GM21619 (cell line): Measurements from ENCODE around the gene ZNF777.
"Not testable (repeated sequence)": the region's sequence is repeated elsewhere in the genome, so short reads cannot be mapped to it uniquely, and the experiment has no call there.

Experiments
- ATAC-seq: cut with Tn5 transposase; IDR thresholded peaks from one replicate; pipeline ENCODE4 v1.9.1; 2021; ENCODE audit not compliant: unreplicated experiment

Gene ZNF777

DNA sequence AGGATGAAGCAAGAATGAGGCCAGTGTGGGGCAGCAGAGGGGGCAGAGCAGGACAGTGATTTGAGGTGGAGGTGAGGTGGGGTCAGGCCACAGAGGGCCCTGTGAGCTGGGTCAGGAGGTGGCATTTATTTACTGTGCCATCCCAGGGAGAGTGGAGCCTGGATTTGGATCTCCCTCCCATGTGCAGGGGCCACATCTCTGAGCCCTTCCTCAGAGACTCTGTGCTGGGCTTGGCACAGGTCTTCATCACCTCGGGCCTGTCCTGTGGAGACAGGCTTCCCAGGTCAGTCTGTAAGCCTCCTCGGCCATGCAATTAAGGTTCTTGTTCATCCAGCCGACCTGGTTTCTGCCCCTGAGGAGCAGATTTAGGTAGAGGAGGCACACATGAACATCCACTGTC lies 40.9 kb downstream of the ZNF777 start:
- no peak for ATAC-seq

DNA sequence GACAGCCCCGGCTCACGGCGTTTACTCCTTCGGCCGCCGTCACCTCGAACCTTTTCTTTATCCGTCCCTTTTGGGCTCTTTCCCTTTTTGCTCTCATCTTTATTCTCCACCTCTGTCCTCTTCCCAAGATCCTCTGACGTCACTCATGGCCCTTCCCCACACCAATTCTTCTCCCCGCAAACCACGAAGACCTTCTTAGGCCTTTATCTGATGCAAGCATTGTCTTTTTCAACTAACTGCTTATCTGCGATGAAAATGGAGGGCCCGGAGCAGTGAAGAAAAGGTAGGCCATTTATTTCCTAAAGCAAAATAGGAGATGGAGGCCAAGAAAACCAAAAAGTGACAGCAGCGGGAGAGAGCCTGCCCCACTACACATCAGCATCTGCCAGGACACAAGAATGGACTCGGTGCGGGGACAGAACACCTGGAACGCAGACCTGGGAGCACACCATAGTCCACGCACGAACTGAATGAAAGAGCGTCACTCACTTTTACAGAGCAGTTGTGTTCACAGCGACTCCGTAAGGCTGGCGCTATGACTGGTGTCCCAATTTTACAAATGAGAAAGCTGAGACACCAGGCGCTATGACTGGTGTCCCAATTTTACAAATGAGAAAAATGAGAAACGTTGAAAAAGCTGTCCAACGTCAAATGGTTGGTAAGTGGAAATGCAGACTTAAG lies 45.3 kb downstream of the ZNF777 start:
- ATAC-seq, result no peak

DNA sequence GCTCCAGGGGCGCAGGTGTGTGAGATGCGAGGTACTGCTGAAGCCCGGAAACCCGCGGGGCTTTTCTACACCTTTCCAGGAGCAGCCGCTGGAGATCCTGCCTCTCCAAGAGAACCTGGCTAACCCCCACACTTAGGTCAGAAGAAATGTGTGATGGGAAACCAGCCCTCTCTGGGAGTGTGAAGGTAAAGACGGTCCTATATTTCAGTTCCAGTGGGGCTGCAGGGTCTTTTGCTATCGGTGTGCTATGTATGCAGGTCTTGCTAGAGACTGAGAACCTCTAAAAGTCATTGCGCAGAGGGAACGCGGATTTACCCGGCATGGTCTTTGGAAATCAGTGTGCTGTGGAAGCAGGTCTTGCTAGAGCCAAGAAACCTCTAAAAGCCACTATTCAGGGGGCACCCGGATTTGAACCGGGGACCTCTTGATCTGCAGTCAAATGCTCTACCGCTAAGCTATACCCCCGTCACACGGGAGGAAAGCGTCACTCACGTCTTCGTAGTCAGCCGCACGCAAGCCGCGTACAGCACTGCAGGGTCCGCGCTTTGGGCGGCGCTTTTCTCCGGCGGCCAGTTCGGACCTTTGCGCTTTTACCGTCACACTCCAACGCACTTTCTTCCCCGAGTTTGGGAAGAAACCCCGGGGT lies 46.0 kb downstream of the ZNF777 start:
- ATAC-seq, result peak; percentile 69

GRCh38 chr7:149414171-149414570 lies 46.7 kb downstream of the ZNF777 start:
- no peak for ATAC-seq

DNA sequence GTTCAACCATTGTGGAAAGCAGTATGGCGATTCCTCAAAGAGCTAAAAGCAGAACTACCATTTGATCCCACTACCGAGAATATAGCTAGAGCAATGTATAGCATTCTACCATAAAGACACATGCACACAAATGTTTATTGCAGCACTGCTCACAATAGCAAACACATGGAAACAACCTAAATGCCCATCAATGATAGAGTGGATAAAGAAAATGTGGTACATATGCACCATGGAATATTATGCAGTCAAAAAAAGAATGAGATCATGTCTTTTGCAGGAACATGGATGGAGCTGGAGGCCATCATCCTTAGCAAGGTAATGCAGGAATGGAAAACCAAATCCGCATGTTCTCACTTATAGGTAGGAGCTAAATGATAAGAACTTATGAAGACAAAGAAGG lies 47.8 kb downstream of the ZNF777 start:
- not testable (repeated sequence) for ATAC-seq

GRCh38 chr7:149409895-149410294 lies 51.0 kb downstream of the ZNF777 start:
- peak; percentile 78 for ATAC-seq

DNA sequence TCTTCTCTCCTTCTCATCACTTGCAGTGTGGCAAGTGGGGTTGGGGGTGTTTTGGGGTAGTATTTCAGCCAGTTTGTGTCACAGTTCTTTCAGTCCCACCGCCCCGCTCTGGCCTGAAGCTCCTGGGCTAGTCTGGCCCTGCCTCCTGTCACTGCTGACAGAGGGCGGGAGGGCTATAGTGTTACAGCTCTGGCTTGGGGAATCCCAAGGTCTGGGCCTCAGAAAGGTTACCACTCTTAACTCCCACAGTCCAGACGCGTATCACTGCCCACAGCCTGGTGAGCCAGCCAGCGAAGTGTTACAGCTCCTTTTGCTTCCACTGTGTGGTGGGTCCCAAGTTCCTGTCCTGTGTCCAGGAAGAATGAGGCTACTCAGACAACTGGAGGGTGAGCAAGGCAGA lies 56.0 kb downstream of the ZNF777 start:
- no peak for ATAC-seq

- no peak for ATAC-seq
These were observed 56.5 kb downstream of the ZNF777 start for GRCh38 chr7:149404396-149404795.

GRCh38 chr7:149398195-149398820 lies 62.6 kb downstream of the ZNF777 start:
- ATAC-seq, result no peak

DNA sequence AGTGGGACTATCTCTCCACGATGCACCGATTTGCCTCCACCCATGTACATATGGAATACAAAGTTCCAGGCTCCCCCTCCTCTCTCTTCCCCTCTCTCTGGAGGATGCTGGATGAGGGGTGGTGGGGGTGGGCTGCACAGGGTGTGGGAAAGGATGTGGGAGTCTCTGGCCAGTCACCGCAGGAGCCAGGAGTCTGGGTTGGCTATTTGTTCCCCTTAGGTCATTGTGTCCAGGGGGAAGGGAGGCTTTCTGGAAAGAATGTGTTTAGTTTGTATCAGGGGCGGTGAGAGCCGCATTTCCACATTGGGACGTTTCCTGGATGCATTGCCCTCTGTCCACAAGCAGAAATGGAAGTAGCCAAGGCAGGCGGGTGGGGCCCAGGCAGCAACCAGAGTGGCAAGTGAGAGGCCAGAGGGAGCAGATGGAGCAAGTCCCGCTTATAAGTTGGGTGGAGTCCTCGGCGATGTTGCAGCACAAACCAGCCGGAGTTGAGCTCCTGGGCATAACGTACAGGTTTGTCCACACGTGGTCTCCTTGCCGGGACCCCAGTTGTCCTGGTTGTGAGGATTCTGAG lies 63.3 kb downstream of the ZNF777 start:
- no peak for ATAC-seq

- not testable (repeated sequence) for ATAC-seq
These were observed 72.1 kb downstream of the ZNF777 start for GRCh38 chr7:149388550-149389335.

DNA sequence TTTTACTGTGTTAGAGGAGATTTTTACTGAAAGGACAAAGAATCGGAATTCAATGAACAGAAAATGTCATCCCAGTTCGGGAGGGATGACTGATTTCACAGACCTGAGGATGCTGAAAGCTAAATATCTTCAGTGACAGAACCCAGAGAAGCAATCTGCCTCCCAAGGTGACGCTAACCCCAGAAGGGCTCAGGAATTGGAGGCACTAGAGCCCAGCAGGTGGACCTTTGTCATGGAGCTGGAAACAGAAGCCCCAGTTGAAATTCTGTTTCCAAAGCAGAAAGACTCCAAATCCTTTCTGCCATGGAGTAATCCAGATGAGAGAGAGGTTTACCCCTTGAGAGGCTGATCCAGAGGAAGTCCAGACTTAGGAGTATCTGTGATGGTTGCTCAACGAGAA lies 74.3 kb downstream of the ZNF777 start:
- not testable (repeated sequence) for ATAC-seq

- ATAC-seq, result no peak
These were observed 75.5 kb downstream of the ZNF777 start for GRCh38 chr7:149385195-149385950.
